Measurements from ENCODE around the gene NRXN3.

- TF ChIP-seq HDAC6 (IDR thresholded peaks at IDR 0.05; ENCODE audit: low read depth, low read length), result no peak
- TF ChIP-seq CTCF (CRISPR knock-in tag; IDR thresholded peaks at IDR 0.05), result no peak
These were observed 331.7 kb downstream of the NRXN3 start for GRCh38 chr14:78501909-78502308.

Measured in HepG2 (cell line).